Astrocyte of the cerebellum (primary cell): ENCODE results near the gene NUDT5.

Source experiments
- DNase-seq: peaks from one replicate; pipeline ENCODE4 v3.0.0-alpha.2; 2011; ENCODE audit warnings: low read depth
- H3K4me3 ChIP-seq: 2 replicates; pipeline ENCODE4 v1.5.1; 2011; ENCODE audit warnings: mild to moderate bottlenecking, low read depth, low read length, moderate library complexity
- in situ Hi-C: cut with HindIII; loops from 2 replicates; pipeline ENCODE4 v1.10.0; 2017; ENCODE audit warnings: low sequenced_read_pairs
- TF ChIP-seq, protein P1 (sequence below): IDR thresholded peaks from 2 replicates; pipeline ENCODE4 v1.5.1; 2012; ENCODE audit warnings: low read length, low read depth, moderate library complexity, mild to moderate bottlenecking; ENCODE audit errors: missing control alignments

Gene NUDT5

DNA sequence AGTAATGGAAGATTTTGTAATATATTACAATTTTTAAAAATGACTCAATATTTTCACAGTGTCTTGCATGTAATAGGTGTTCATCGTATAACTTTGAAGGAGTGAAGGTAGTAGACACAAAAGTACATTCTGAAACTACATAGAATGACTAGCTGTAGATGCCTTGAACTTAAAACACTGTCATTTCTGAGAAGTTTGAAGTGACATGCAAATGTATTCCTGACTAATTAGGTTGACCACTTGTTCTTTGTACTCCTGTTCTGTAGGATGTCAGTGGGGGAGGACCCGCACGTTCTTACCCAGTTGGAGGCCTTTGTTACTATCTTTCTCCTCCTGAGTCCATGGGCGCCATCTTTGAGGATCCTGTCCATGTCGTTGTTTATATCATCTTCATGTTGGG lies 35.0 kb downstream of the NUDT5 start:
- TF ChIP-seq, protein P1, sequence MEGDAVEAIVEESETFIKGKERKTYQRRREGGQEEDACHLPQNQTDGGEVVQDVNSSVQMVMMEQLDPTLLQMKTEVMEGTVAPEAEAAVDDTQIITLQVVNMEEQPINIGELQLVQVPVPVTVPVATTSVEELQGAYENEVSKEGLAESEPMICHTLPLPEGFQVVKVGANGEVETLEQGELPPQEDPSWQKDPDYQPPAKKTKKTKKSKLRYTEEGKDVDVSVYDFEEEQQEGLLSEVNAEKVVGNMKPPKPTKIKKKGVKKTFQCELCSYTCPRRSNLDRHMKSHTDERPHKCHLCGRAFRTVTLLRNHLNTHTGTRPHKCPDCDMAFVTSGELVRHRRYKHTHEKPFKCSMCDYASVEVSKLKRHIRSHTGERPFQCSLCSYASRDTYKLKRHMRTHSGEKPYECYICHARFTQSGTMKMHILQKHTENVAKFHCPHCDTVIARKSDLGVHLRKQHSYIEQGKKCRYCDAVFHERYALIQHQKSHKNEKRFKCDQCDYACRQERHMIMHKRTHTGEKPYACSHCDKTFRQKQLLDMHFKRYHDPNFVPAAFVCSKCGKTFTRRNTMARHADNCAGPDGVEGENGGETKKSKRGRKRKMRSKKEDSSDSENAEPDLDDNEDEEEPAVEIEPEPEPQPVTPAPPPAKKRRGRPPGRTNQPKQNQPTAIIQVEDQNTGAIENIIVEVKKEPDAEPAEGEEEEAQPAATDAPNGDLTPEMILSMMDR = no peak
- DNase-seq = no peak
- in situ Hi-C loops = no loop called here
- H3K4me3 ChIP-seq = no peak overlapping the region

DNA sequence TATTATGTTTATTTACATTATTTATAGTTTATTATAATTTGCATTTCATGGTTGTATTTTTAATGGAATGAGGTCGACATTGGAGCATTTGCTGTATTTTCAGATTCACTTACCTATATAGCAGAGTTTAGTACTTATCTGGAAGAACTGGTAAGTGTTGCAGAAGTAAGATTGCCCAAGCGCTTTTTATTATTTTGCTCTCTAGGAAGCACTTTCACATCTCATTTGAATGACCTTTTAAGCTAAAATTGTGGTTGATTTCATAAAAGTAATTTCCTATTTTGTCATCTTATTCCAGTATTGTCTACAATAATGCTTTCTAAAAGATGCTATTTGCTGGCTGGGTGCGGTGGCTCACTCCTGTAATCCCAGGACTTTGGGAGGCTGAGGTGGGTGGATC lies 37.6 kb downstream of the NUDT5 start:
- H3K4me3 ChIP-seq = no peak overlapping the region
- in situ Hi-C loops = no loop called here
- no peak for DNase-seq
- TF ChIP-seq, protein P1 = no peak

DNA sequence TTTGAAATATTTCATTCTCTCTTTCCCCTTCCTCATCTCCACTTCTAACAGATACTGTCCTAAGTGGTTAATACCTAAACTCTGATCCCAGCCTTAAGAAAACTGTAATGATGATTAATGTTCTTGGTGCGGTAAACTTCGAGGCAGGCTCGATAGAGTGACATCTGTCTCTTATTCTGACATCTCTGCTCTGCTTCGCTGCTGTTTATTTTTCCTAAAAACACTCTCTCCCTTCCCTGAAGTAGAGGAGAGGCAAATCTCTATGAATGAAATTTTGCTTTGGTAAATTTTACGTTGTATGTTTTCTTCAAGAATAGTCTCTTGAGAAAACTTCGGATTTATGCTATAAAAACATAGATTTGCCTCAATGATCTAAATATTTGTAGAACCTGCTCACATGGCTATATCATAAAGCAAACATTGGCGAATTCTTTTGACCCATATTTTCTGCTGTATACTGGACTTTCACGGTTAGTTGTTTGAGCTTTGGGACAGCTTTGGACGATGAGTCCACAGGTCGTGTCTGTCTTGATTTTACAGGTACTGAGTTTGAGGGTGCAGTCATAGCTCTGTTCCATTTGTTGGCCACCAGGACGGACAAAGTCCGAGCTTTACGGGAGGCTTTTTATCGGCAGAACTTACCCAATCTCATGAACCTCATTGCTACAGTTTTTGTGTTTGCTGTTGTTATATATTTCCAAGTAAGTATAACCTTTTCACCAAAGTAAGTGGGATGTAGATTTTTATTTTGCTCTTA lies 39.1 kb downstream of the NUDT5 start:
- in situ Hi-C loops = no loop called here
- TF ChIP-seq, protein P1 = no peak
- no peak for DNase-seq
- H3K4me3 ChIP-seq = no peak overlapping the region

DNA sequence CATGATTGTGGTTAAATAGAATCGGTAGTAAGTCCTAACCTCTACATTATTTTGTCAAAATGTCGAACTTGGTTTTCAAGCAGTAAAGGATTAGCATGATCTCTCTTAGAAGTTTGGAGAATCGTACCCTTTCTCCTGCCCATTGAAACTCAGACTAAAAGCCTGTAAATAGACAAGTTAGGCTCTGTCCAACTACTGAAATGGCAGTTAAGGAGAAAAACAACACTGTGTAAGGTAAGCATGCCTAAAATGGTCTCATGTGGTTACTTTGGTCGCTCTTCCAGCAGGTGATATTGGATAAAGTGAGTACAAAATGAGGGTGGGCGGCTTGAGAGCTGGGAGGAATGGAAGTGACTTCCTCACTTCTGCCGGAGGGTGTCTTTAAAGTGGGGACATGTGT lies 41.2 kb downstream of the NUDT5 start:
- DNase-seq = no peak
- in situ Hi-C loops = no loop called here
- TF ChIP-seq, protein P1 = no peak
- no peak overlapping the region for H3K4me3 ChIP-seq

DNA sequence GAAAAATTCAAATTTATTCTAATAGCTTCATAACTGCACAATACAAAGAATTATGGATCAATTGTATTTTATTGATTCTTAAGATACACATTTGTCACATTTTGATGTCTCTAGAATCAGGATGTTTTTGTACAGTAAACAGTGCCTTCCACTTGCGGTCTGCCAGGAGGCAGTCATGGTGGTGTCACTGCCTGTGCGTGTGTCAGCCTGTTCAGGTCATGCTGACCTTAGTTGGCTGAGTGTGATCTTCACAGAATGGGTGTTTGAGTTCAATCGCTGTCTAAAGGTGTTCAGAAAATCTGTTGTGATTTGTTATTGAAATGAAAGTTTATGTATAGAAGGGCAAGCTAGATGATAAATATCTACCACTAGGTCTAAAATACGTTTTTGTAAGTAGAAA lies 45.5 kb downstream of the NUDT5 start:
- in situ Hi-C loops = no loop called here
- TF ChIP-seq, protein P1 = no peak
- no peak for DNase-seq
- H3K4me3 ChIP-seq = no peak overlapping the region

DNA sequence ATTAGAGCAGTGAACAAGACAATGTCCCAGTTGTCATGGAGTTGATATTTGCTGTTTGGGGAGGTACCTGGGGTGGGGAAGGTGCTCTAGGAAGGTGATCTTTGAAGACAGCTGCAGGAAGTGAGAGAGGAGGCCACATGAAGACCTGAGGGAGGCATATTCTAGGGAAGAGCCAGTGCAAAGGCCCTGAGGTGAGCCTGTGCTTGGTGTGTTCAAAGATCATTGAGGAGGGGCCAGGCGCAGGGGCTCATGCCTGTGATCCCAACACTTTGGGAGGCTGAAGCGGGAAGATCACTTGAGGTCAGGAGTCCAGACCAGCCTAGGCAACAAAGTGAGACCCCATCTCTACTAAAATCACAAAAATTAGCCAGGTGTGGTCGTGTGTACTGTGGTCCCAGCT lies 51.2 kb downstream of the NUDT5 start:
- in situ Hi-C loops = no loop called here
- no peak overlapping the region for H3K4me3 ChIP-seq
- DNase-seq = no peak
- TF ChIP-seq, protein P1 = no peak

DNA sequence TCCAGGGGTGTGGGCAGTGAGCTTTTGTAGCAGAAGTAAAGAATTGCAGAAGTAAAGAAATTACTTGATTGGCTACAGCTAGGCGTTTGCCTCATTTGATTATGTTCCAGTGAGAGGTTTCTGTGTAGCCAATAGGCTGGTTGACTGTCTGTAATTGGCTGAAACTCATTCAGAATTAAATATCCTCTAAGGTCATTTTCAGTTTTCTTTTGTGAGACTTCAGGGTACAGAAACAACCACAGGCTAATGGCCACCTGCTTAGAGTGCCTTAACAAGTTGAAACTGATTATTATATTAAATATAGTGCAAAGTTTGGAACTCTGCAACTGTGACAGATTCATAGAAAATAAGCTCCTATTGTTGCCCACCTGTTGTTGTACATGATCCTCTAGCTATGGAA lies 55.7 kb downstream of the NUDT5 start:
- in situ Hi-C loops = no loop called here
- no peak for DNase-seq

More for the DNA sequence above, 55.7 kb downstream of the NUDT5 start:
- H3K4me3 ChIP-seq = no peak overlapping the region
- TF ChIP-seq, protein P1 = no peak
